Spleen (tissue), 7 donors: ENCODE measurements around the gene TEAD1.

Source experiments
- POLR2AphosphoS5 ChIP-seq, 3 donors: sonication (generic); formaldehyde crosslinking; IDR thresholded peaks; one replicate each; pipeline ENCODE4 v1.5.1; 2017; ENCODE audit warnings: antibody characterized with exemption in 3 of 3
- TF ChIP-seq, protein P1 (sequence below), 11 experiments: fragments of 200-600 bp in 7 of 11; fragments of 450-650 bp in 4 of 11; sonication (generic) in 4 of 11; IDR thresholded peaks in 8 of 11; conservative IDR thresholded peaks in 3 of 11; 1 replicate in 7 of 11; 2 replicates in 4 of 11; pipeline versions ENCODE4 v1.4.0 to v1.8.0; 2016 to 2021; ENCODE audit warnings: antibody characterized with exemption in 11 of 11, inconsistent platforms in 4 of 11, mild to moderate bottlenecking in 1 of 11
- donor health status: DM: no; HTN: no; CAD: no; lungs with moderate emphysema.
- donor health status: DM: no; HTN: no; CAD: no.
- donor health status: DM: no; HTN: no; CAD: no.

DNA sequence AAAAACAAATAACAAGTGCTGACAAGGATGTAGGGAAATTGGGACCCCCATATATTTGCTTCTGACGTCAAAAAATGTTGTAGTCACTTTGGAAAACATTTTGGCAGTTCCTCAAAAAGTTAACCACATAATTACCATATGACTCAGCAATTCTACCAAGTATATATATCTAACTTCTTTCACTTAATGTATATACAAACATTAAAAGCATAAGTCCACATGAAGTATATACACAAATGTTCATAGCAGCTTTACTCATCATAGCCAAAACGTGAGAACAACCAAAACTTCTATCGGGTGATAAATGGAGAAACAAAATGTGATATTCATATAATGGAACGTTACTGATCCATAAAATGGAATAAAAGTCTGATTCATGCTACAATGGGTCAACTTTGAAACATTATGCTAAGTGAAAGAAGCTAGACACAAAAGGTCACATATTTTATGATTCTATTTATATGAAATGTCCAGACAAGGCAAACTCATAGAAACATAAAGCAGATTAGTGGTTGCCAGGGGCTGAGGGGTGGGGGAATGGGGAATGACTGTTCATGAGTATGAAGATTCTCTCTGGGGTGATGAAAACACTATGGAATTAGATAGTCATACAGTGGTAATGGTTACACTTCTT lies 48.7 kb upstream of the TEAD1 start:
- TF ChIP-seq, protein P1, sequence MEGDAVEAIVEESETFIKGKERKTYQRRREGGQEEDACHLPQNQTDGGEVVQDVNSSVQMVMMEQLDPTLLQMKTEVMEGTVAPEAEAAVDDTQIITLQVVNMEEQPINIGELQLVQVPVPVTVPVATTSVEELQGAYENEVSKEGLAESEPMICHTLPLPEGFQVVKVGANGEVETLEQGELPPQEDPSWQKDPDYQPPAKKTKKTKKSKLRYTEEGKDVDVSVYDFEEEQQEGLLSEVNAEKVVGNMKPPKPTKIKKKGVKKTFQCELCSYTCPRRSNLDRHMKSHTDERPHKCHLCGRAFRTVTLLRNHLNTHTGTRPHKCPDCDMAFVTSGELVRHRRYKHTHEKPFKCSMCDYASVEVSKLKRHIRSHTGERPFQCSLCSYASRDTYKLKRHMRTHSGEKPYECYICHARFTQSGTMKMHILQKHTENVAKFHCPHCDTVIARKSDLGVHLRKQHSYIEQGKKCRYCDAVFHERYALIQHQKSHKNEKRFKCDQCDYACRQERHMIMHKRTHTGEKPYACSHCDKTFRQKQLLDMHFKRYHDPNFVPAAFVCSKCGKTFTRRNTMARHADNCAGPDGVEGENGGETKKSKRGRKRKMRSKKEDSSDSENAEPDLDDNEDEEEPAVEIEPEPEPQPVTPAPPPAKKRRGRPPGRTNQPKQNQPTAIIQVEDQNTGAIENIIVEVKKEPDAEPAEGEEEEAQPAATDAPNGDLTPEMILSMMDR (IDR thresholded peaks at IDR 0.05 in 8 of 11, conservative IDR thresholded peaks at IDR 0.05 in 3 of 11) = no peak
- no peak for TF ChIP-seq POLR2AphosphoS5 (IDR thresholded peaks at IDR 0.05)
